GM04504 (cell line): ENCODE measurements around the gene DNAJC17.

Experiments
- DNase-seq: peaks from one replicate; pipeline ENCODE4 v3.0.0-alpha.2; 2012; ENCODE audit warnings: low read depth

Gene DNAJC17

DNA sequence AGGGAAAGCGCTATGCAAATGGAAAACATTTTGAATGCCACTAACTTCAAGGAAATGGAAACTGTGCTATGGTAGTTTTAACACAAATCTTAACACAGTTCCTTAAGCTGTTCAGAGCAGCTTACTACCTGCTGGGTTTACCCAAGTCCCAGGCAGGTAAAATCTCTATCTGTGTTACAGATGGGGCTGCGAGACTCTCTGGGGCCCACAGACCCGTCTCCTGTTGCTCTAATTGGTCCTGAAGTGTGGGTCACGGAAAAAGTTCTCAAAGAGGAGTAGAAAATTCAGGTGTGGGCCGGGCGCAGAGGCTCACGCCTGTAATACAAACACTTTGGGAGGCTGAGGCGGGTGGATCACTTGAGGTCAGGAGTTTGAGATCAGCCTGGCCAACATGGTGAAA, 17.3 kb downstream of the DNAJC17 start:
- DNase-seq: no peak

DNA sequence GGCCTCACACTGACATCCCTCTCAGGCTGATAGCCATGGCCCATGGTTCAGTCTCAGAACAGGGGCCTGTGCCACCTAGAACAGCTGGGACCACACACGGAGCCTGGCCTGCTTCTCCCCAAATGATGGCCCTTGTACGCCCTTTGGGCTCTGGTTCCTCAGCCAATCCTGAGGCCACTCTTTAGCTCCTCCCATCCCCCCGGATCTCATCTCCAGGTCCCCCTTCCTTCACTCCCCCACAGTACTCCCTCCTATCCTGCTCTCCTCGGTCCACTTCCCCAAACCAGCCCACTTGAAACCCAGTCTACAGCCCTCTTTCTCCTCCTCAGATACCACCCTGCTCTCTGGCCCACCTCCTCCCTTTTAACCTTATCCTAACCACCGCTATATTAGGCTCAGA, 18.2 kb downstream of the DNAJC17 start:
- no peak for DNase-seq

DNA sequence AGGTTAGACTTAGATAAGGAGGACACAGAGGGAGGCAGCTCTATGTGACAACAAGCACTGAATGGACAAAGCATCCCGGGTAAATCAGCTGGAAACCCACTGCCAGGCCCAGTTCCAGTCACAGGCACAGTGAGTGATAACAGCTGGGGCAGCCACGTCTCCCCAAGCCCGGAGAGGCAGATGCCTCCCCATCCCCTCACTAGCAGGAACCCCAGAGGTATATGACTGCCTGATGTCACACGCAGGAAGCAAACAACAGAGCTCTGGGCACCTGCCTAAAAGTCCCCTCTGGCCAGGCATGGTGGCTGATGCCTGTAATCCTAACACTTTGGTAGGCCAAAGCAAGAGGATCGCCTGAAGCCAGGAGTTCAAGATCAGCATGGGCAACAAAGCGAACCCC, 19.3 kb downstream of the DNAJC17 start:
- DNase-seq: no peak

DNA sequence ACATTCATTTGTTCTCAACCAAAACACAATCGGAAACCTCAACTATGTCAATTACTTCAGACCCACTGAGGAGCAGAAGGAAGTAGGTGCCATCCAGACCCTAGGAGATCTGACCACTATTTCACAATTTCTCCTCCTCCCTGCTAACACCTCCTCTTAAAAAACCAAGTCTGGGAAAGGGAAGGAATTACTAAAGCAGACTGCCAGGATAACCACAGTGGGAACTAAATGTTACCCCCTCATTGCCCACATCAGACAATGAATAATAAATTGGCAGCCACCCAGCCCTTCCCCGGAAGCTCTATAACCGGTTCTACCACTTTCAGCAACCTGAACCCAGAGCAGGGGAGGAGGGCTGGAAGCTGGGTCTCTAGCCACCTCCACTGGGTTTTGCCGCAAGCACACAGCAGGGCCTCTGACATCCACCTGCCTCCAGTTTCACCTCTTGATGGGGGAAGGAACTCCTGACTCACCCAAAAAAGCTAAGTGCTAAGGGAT, 19.9 kb downstream of the DNAJC17 start:
- DNase-seq: peak; percentile 28

DNA sequence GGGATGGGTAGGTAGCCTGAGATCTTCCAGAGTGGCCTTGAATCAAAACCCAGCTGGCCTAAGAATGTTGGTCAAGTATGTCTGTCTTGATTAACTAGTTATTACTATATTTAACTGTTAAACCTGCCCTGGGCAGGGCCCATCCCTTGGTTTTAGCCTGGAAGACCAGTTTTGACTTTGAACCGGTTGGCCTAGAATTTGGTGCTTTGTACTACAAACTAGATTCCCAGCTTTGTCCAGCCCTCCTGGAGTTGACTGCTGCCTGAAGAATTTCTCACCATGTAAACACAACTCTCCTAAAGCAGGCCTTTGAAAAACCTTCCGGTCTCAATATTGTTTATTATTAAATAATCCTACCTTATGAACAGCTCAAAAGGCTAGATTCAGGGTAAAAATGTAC, 21.5 kb downstream of the DNAJC17 start:
- no peak for DNase-seq

DNA sequence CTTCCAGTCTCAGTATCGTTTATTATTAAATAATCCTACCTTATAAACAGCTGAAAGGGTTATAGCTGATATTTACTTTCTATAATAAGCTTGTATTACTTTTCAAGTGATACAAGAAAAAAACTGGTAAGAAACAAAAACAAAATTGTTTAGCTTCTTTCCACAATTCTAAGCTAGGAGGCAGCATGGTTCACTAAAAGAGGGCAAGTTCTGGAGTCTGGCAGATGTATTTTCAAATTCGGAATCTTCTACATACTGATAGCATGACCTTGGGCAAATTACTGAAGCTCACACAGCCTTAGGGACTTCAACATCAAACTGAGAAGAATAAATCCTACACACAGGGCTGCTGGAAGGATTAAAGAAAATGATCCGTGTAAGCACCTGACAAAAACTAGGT, 22.1 kb downstream of the DNAJC17 start:
- no peak for DNase-seq

DNA sequence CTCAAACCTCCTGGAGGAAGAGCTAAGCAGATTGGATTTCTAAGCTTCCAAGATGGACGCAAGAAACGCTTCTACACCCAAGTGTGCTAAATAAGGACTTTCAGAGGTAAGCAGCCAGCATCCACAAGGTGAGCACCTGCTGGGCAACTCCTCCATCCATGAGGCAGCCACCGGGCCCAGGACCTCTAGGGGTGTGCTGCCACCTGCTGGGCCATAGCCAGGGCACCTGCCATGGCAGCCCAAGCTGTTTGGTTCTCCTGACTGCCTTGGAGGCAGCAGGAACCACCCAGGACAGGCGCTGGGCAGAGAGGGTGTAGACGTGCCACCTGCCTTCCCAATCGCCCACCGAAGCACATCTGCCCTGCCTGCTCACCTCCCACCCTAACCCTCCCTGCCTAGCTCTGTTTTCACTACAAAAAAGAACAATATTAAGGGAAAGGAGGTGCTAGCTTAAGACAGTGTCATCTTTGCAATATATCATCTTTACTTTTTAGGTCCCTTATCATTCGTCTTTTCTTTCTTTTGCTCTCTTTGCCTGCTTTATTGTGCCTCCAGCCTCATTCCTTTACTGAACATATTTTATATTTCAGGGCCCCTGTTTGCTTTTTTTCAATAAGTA, 24.6 kb downstream of the DNAJC17 start:
- no peak for DNase-seq

DNA sequence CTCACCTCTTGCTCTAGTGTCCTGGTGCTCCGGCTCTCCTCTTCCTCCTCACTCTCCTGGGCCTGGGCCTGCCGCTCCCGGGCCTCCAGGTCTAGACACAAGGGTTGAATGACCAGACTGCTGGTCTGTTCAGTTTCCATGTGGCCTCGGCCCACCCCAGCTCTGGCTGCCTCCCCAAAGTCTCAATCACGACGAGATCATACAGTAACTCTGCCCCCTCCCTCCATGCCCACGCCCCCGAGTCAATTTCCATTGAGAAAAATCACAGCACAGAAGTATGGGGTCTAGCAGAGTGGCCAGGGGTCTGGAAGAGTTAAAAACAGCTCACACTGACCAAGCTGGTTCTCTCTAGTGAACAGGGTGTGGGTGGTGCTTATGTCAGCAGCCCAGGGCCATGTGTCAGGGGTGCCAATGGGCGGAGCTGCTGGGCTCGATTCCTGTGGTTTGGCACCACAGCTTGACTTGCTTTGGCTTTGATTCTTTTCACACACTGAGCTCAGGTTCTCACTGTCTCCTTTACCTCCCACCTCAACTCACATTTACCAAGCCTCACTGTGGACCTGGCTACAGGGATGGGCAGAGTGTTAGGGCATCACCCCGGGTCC, 30.6 kb downstream of the DNAJC17 start:
- DNase-seq: no peak

DNA sequence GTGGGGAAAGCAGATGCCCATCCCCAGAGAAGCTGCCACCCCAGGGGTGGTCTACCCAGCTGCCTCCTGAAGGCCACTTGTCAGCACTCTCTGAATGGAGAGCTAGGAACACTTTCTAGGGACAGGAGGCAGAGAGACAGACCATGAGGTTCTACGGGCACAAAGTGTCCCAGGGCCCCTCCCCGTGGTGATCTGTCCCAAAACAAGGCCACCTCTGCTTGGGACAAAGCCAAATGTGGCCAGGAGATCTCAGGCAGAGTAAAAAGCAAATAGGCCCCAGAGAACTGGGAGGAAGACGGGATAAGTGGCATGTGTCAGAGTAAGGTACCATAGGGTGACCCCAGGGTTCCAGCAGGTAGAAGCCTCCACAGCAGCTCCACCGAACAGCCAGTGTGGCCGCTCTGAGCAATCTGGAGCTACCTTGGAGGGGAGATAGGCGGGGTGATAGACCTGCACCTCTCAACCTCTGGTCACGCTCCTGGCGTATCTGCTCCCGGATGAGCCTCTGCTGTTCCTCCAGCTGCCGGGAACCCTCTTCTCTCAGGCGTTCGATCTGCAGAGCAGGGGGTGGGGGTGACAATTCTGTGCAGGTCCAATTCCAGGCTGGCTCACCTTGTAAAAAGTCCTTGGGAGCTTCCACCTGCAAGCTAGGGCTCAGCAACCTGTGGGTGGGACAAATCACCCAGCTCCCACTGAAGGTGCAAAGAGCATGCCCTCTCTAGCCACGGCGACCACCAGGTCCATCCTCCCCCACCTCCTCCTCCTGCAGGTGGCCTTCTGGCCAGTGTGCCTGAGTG, 31.3 kb downstream of the DNAJC17 start:
- no peak for DNase-seq

DNA sequence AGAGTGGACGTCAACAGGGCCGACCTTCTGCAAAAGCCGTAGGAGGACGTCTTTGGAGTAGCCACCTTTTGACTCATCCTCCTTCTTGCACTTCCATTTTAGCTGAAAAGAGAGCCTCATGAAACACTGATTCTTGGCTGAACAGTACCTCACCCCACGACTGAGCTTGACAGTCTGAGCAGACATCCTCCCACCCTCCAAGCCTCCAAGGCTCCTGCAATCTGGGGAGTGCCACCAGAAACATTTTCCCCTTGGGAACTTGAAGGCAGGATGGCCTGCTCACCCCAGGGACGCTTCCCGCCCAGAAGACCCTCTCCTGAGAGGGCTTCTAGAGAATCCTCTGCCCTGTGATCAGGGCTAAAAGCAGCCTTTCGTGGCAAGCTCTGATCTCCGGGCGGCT, 32.3 kb downstream of the DNAJC17 start:
- DNase-seq: no peak

DNA sequence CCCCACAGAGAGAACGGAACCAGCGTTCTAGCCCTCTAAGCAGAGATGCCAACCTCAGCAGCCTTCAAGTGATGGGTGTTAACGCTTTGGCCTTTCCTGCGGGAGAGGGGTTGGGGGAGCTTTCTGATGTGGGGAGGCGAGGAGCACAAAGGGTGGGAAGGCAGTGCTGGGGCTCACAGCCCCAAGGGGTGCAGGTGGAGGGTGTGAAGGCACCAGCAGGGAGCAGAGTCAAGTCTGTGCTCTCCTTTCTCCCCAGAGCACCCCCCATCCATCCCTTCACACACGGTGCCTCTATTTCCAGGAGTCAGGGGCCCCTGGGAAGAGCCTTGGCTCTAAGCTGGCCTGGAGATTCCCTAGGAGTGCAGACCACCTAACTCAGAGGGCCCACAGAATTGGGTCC, 33.4 kb downstream of the DNAJC17 start:
- no peak for DNase-seq

DNA sequence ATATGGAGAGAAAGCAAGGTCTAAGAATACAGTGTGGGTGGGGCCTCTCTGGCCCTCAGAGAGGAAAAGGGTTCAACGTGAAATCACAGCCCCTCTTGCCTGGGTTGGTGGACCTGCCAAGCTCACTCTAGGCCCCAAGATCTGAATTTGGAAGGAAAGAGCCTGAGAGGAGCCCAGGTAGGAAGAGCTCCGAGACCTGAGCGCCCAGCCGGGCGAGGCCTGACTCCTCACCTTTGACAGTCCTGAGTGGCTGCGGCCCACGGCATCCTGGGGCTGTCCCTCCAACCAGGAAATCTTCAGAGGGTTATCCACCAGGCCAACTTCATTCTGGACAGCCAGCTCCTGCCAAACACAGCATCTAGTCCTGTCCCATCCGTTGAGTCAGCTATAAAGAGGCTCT, 33.8 kb downstream of the DNAJC17 start:
- DNase-seq: no peak

DNA sequence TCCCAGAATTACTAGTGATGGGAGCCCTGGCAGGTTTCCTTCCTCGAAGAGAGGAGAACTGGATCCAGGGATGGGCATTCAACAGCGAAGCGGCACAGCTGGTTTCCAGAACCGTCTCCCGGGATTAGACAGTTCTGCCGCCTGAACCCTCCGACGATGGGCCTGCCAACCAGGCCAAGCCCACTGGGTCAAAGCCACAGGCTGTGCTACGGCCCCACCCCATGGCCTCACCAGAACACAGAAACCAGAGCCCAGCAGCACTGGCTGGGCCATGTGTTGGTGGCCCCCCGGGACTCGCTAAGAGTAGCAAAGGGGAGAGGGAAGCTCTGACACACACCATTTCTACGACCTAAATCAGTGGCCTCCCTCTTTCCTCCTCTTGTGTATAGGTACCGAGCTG, 35.3 kb downstream of the DNAJC17 start:
- DNase-seq: no peak

DNA sequence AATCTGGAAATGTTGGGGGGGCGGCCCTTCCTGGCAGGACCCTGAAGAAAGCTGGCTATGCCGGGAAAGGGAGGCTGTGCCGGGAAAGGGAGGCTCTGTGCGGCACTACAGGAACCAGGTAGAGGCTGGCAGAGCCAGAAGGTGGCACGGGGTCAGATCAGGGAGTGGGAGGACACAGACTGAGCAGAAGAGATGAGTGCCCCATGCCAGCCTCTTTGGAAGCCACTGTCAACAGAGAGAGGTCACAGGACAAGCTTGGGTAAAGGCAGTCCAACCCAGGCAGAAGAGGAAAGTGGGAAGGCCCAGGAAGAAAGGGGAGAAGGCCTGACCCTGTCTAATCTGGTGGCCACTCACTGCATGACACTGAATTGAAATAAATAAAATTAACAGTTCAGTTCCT, 36.0 kb downstream of the DNAJC17 start:
- DNase-seq: no peak

DNA sequence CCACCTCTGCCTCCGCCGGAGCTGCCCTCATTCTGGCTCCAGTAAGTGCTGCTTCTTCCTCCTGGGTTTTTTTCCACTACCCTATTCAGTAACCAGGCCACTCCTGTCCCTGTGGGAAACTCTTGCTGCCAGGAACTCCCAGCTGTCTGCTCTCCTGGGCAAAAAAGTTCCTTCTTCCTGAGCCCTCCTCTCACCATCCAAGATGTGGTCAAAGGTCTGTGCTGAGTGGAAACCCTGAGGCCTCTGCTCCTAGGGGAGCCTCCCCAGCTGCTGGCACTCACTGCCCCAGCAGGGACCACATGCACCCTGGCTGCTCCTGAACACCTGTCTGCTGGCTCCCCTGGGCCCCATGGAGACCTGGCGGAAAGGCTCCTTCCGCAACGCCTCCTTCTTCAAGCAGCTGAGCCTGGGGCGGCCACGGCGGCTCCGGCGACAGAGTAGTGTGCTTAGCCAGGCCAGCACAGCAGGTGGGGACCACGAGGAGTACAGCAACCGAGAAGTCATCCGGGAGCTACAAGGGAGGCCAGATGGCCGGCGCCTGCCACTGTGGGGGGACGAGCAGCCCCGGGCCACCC, 37.0 kb downstream of the DNAJC17 start:
- no peak for DNase-seq

DNA sequence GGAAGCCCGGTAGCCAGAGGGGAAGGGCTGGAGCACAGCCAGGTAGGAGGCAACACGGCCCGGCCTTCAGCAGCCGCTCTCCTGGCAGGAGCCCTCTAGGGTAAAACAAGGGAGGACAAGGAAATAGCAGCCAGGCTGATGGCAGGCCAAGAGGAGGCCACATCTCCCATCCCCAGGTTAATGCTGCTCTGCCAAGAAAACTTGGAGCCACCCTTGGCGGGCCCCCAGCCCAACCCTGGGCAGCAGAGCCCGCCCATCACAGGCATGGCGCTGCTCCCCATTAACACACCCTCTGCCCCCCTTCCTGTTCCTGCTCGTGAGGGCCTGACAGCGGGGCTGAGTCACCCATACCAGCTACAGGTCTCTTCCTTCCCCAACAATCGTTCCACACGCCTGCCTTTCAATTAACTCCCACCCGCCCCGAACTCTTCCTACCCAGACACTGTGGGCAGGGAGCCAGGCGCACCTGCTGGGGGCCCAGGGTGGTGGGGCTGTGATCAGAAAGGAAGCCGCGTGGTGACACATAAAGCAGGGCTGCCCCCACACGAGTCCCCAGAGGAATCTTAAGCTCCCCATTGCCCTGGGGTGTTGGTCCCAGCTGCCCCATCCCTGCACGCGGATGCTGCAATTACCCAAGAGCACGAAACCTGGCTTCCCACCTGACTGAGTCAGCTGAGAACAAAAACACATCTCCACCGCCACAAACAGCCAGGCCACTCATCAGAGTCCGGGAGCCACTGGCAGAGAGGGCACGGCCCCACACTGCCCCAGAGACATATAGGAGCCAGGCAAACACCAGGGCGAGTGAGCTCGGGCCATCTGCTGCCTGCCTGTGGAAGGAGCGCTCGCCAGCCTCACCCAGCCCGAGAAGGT, 37.8 kb downstream of the DNAJC17 start, which contains the start of gene C15orf62:
C15orf62 (plus strand) TSS at position 707 of the 873 bp plus-strand sequence. CDS start 516 bp downstream, outside the sequence.
- no peak for DNase-seq

DNA sequence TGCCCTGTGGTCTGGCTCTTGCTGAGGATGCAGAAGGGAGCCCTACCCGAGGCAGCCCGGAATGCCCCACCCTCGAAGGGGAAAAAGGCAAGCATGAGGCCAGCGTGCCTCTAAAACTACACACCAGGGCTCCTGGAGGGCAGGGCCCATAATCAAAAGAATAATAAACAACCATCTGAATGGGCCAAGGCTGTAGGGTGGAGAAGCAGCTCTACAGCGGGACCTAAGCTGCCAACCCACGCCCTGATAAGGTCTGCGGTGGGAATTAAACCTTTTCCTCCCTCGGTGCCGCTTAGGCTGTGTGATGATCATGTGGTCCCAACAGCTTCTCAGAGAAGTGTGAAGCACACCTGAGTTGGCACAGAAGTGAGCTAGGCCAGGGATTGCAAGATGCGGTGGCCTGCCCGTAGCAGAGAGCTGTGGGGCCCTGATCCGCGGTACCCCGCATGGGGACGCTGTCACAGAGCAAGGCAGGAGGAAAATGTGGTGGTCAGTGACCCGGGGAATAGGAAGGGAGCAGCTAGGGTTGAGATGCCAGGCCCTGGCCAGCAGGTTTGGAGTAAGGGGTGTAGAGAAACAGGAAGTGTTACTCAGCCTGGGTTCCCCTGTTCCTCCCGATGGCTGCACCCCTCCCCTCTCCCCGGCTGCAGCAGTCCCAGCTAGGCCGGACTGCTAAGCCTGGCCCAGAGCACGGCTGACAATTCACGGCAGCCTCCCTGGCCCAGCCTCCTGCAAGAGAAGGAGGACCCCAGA, 38.6 kb downstream of the DNAJC17 start:
- no peak for DNase-seq

DNA sequence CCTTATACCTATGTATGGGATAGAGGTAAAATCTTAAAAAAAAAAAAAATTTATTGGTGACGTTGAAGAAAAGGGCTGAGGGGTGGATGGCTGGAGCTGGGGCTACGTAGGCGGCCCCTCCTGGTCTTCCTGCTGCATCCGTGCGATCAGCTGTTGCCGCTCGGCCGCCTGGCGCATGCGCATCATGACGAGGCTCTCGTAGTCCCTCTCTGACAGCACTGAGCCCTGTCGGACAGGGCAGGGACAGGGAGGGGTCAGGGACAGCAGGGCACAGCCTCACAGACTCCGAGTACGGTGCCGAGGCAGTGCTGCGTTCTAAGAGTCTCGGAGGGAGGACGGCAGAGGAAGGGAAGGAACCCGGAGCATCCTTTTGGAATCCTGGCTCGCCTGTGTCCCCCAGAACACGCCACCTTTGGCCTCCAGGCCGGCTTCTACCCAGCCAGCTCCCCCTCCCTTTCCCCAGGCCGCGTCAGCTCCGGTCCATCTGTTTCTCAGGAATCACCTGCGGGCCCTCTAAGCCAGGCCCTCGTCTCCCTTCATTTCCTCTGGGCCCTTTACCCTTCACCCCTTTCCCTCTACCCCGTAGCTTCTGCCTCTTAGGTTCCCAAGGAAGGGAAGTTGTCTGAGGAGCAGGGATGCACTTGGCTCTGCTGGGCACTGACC, 39.3 kb downstream of the DNAJC17 start:
- no peak for DNase-seq

DNA sequence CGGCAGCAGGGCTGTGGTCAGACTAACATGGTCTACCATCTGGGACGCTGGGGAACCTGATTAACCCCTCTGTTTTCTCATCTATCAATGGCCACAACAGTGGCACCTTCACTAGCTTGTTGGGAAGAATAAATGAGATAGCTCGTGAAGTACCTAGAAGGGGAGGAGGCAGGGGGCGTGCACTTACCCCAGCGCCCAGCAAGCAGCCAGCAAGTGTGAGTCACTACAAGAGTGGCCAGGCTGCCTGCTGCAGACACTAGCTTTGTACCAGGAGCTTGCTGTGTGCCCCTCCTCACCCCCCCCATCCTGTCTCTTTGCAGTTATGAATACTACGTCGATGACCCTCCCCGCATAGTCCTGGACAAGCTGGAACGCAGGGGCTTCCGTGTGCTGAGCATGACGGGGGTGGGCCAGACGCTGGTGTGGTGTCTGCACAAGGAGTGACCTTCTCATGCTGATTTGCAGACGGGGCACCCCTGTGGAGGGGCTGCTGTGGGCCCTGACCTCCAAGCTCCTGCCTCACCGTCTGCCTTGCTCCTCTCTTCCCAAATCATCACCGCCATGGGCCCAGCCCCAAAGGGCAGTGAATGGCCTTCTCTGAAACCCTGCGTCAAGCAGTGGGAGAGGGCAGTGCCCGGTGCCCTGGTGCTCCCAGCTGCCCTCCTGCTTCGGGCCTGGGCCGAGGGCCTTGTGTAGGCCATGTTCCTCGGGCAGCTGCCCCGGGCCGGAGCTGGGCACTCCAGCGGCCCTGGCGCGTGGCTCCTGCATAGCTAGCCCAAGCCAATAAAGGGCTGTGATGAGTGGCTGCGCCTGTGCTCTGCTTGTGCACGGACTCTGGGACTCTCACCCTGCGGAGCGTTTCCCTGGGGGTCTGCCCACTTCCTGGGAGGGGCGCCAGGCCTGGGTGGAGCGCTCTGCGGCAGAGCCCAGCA, 40.1 kb downstream of the DNAJC17 start:
- DNase-seq: no peak
